ENCODE data around the gene IKZF1. TPM values are rescaled to one million over a fixed set of nuclear protein-coding genes. Genes with fewer than 3 reads are reported as not detected.

The IKZF1 gene
- total and polyA plus RNA-seq, 12 donors, result 0.98 to 31.5 (median 9.4) TPM

DNA sequence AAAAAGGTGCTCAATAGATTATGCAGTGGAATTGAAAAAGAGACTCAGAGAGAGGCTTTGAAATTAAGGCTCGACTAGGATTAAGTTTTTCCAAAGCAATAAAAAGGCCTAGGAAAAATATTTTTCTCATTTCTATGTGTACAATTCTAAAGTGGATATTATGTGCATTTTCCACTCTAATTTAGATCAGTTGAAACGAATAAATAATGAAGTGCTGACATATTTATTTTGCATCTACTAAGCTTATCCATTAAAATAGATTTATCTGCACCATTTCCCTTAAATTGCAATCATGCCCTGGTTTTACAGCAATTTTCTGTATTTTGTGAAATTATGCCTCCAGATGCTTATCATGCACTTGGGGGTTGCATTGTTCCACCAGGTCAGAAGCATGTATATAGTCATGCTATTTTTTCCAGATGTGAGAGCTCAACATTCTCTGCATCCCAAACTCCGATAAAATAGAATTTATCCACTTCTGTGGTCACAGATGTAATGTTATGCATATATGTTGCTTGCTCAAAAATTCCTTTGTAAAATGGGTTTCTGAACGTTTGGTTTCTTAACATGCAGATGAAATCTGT lies 127.3 kb downstream of the IKZF1 start:
- H3K4me1 ChIP-seq (replicated peaks in 1 of 2), result no peaks in the 10 kb centered on the region
- no peaks in the 10 kb centered on the region for H3K9me3 ChIP-seq (replicated peaks in 1 of 3)
- no peaks in the 10 kb centered on the region for H3K36me3 ChIP-seq (replicated peaks in 1 of 2)
- no peak for TF ChIP-seq POLR2A (IDR thresholded peaks at IDR 0.05)
- TF ChIP-seq, protein P1, sequence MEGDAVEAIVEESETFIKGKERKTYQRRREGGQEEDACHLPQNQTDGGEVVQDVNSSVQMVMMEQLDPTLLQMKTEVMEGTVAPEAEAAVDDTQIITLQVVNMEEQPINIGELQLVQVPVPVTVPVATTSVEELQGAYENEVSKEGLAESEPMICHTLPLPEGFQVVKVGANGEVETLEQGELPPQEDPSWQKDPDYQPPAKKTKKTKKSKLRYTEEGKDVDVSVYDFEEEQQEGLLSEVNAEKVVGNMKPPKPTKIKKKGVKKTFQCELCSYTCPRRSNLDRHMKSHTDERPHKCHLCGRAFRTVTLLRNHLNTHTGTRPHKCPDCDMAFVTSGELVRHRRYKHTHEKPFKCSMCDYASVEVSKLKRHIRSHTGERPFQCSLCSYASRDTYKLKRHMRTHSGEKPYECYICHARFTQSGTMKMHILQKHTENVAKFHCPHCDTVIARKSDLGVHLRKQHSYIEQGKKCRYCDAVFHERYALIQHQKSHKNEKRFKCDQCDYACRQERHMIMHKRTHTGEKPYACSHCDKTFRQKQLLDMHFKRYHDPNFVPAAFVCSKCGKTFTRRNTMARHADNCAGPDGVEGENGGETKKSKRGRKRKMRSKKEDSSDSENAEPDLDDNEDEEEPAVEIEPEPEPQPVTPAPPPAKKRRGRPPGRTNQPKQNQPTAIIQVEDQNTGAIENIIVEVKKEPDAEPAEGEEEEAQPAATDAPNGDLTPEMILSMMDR (IDR thresholded peaks at IDR 0.05), result no peak
- H3K4me3 ChIP-seq, result no peak overlapping the region
- 74 to 85% (median 79%) methylated on average over 4 of the region's 4 CpGs for WGBS, 4 donors
- intact Hi-C loops (cut with DNase I), result no loop called here
- DNase-seq, result no peak
- H3K27ac ChIP-seq, result no peak overlapping the region
- H3K27me3 ChIP-seq, result no peaks in the 10 kb centered on the region

DNA sequence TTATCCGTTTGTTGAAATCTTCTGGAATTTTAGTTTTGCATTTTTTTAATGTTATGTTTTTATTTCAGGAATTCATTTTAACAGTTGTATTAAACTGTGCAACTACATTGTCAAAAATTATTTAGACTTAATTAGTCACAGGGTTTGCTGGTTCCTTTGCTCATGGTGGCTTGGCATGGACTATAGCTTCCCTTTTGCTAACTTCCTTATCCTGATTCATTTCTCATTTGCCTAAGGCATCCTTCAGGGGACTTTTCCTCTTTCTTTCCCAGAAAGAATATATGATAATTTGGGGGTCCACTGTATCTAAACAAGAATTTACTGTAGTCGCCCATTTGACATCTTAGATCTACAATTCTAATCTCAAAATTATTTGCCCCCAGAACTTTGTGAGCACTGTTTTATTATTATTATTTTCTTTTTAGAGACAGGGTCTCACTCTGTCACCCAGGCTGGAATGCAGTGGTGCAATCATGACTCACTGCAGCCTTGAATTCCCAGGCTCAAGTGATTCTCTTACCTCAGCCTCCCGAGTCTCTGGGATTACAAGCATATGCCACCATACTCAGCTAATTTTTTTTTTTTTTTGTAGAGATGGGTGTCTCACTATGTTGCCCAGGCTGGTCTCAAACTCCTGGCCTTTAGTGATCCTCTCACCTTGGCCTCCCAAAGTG lies 131.8 kb downstream of the IKZF1 start:
- intact Hi-C loops (cut with DNase I), result no loop called here
- Histone ChIP-seq H3K9me3 (replicated peaks in 1 of 3) (no peaks in the 10 kb centered on the region), H3K4me1 (replicated peaks in 1 of 2) (no peaks in the 10 kb centered on the region), H3K4me3 (no peak overlapping the region), H3K36me3 (replicated peaks in 1 of 2) (no peaks in the 10 kb centered on the region), H3K27me3 (no peaks in the 10 kb centered on the region), H3K27ac (no peak overlapping the region)
- 66 to 74% (median 67%) methylated on average over 3 of the region's 3 CpGs for WGBS, 4 donors
- TF ChIP-seq, protein P1 (IDR thresholded peaks at IDR 0.05), result no peak
- no peak for TF ChIP-seq POLR2A (IDR thresholded peaks at IDR 0.05)
- DNase-seq, result peak in 3 of 7 donors; percentile 26 to 42 (median 27)

- TF ChIP-seq, protein P1 (IDR thresholded peaks at IDR 0.05), result no peak
- no peak for TF ChIP-seq POLR2A (IDR thresholded peaks at IDR 0.05)
- 79 to 96% (median 88%) methylated on average over 3 to 4 of the region's 4 CpGs for WGBS, 4 donors
- DNase-seq, result no peak
These were observed 142.0 kb downstream of the IKZF1 start for GRCh38 chr7:50446542-50446960.

DNA sequence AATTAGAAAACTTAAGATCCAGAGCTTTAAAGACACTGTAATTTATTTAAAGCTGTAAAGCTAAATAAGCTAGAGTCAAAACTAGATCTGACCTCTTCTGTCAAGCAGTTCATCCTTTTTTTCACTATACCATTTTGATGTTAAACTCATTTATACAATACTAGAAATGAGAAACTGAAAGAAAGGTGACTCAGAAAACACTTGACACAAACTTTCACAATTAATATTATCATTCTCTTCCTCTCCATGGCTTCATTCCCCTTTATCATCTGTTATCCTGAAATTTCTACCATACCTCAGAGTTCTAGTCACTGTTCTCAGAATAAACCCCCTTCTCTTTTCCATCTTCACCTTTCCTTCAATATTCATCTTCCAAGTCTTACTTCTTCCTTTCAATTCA lies 144.3 kb downstream of the IKZF1 start:
- H3K27me3 ChIP-seq, result no peaks in the 10 kb centered on the region
- H3K36me3 ChIP-seq (replicated peaks in 1 of 2), result peaks cover 0 to 14% of the 10 kb centered on the region in 2 donors
- H3K4me3 ChIP-seq, result no peak overlapping the region
- intact Hi-C loops (cut with DNase I), result no loop called here
- H3K4me1 ChIP-seq (replicated peaks in 1 of 2), result peaks cover 8 to 15% of the 10 kb centered on the region in 2 donors
- no peak overlapping the region for H3K27ac ChIP-seq
- TF ChIP-seq, protein P1 (IDR thresholded peaks at IDR 0.05), result no peak
- TF ChIP-seq POLR2A (IDR thresholded peaks at IDR 0.05), result no peak
- no peak for DNase-seq
- no peaks in the 10 kb centered on the region for H3K9me3 ChIP-seq (replicated peaks in 1 of 3)

More at GRCh38 chr7:50446542-50446960, 142.0 kb downstream of the IKZF1 start:
- intact Hi-C loops (cut with DNase I), result no loop called here
- Histone ChIP-seq H3K36me3 (replicated peaks in 1 of 2) (peaks cover 0 to 14% of the 10 kb centered on the region in 2 donors), H3K9me3 (replicated peaks in 1 of 3) (no peaks in the 10 kb centered on the region), H3K27me3 (no peaks in the 10 kb centered on the region), H3K4me1 (replicated peaks in 1 of 2) (peaks cover 8 to 15% of the 10 kb centered on the region in 2 donors), H3K27ac (no peak overlapping the region), H3K4me3 (no peak overlapping the region)

Measured in adrenal gland (tissue), 12 donors.